Colonic mucosa (tissue), 4 donors: ENCODE results near the gene CDKN2A. TPM values are rescaled to one million over a fixed set of nuclear protein-coding genes. Genes with fewer than 3 reads are reported as not detected.

Experiments used
- DNase-seq: peaks from one replicate; pipeline ENCODE4 v3.0.0-alpha.2; 2020
- H3K27ac ChIP-seq: fragments of 200-600 bp; one replicate; pipeline ENCODE4 v1.8.0; 2021
- H3K27me3 ChIP-seq: fragments of 200-600 bp; one replicate; pipeline ENCODE4 v1.8.0; 2021
- H3K36me3 ChIP-seq: fragments of 200-600 bp; one replicate; pipeline ENCODE4 v1.8.0; 2021
- H3K4me1 ChIP-seq: fragments of 200-600 bp; one replicate; pipeline ENCODE4 v1.8.0; 2021; ENCODE audit warnings: mild to moderate bottlenecking
- H3K4me3 ChIP-seq: fragments of 200-600 bp; one replicate; pipeline ENCODE4 v1.8.0; 2021
- H3K9ac ChIP-seq, 2 donors: one replicate each; pipeline ENCODE4 v1.7.0; 2013; ENCODE audit warnings: control low read depth in 2 of 2, low read depth in 2 of 2, low read length in 2 of 2
- H3K9me3 ChIP-seq: fragments of 200-600 bp; one replicate; pipeline ENCODE4 v1.8.0; 2021
- CTCF ChIP-seq: fragments of 200-600 bp; IDR thresholded peaks from one replicate; pipeline ENCODE4 v1.8.0; 2022; ENCODE audit warnings: antibody characterized with exemption, mild to moderate bottlenecking
- intact Hi-C: fragments of 100-400 bp; cut with DNase I; formaldehyde crosslinking; loops from one replicate; pipeline ENCODE4 v1.14.1; 2022
- total RNA-seq, 2 donors: library from RNA; stranded (reverse); fragmentation: NEBNext Ultra II Directional in 1 of 2; extraction: Animal tissue kit (Norgen Biotek cat#: 25700) in 1 of 2; gene quantifications; one replicate each; pipeline ENCODE4 v1.2.1, GENCODE V29; 2021
- donor health status: healthy.
- donor health status: DM: no; HTN: no; CAD: no.
- donor health status: DM: no; HTN: no; CAD: no.

Gene CDKN2A
- total RNA-seq, 2 donors from 2014 or later: 1.3 to 2.9 TPM

GRCh38 chr9:21988056-21988990, 5.9 kb downstream of the CDKN2A start:
- no peaks in the 10 kb centered on the region for H3K36me3 ChIP-seq
- H3K4me3 ChIP-seq: no peak overlapping the region
- H3K4me1 ChIP-seq: no peaks in the 10 kb centered on the region
- no peak for DNase-seq
- TF ChIP-seq CTCF: no peak
- H3K9ac ChIP-seq: no peak overlapping the region
- peaks cover 18% of the 10 kb centered on the region for H3K27me3 ChIP-seq
- H3K27ac ChIP-seq: no peak overlapping the region
- intact Hi-C loops: no loop called here
- H3K9me3 ChIP-seq: no peaks in the 10 kb centered on the region

- no peaks in the 10 kb centered on the region for H3K9me3 ChIP-seq
- H3K9ac ChIP-seq: no peak overlapping the region
- intact Hi-C loops: no loop called here
- H3K4me3 ChIP-seq: no peak overlapping the region
- peaks cover 18% of the 10 kb centered on the region for H3K27me3 ChIP-seq
- no peaks in the 10 kb centered on the region for H3K4me1 ChIP-seq
- H3K27ac ChIP-seq: no peak overlapping the region
- no peak for TF ChIP-seq CTCF
- no peaks in the 10 kb centered on the region for H3K36me3 ChIP-seq
- DNase-seq: no peak
Measured at GRCh38 chr9:21985964-21986667, 8.1 kb downstream of the CDKN2A start.

GRCh38 chr9:21984101-21984500, 10.1 kb downstream of the CDKN2A start:
- no peak overlapping the region for H3K4me3 ChIP-seq
- DNase-seq: no peak
- no peaks in the 10 kb centered on the region for H3K36me3 ChIP-seq
- peaks cover 22% of the 10 kb centered on the region for H3K27me3 ChIP-seq
- H3K9ac ChIP-seq: no peak overlapping the region
- intact Hi-C loops: no loop called here
- no peaks in the 10 kb centered on the region for H3K9me3 ChIP-seq
- no peaks in the 10 kb centered on the region for H3K4me1 ChIP-seq
- H3K27ac ChIP-seq: no peak overlapping the region
- no peak for TF ChIP-seq CTCF

GRCh38 chr9:21983561-21983935, 10.6 kb downstream of the CDKN2A start:
- Histone ChIP-seq H3K9me3 (no peaks in the 10 kb centered on the region), H3K4me3 (no peak overlapping the region), H3K9ac (no peak overlapping the region), H3K27me3 (peaks cover 22% of the 10 kb centered on the region), H3K4me1 (no peaks in the 10 kb centered on the region), H3K36me3 (no peaks in the 10 kb centered on the region), H3K27ac (no peak overlapping the region)
- TF ChIP-seq CTCF: no peak
- intact Hi-C loops: no loop called here
- DNase-seq: no peak

GRCh38 chr9:21982861-21983560, 11.2 kb downstream of the CDKN2A start:
- intact Hi-C loops: no loop called here
- Histone ChIP-seq H3K27ac (no peak overlapping the region), H3K36me3 (no peaks in the 10 kb centered on the region), H3K9me3 (no peaks in the 10 kb centered on the region), H3K27me3 (peaks cover 23% of the 10 kb centered on the region), H3K9ac (no peak overlapping the region), H3K4me1 (no peaks in the 10 kb centered on the region), H3K4me3 (no peak overlapping the region)
- DNase-seq: no peak
- no peak for TF ChIP-seq CTCF
